ENCODE results near the gene LCN10. TPM values are rescaled to one million over a fixed set of nuclear protein-coding genes. Genes with fewer than 3 reads are reported as not detected.
A peak's percentile ranks its signal among the peaks of the same experiment; 100 is the strongest.

The LCN10 gene
- polyA plus RNA-seq, 2 donors: 5.3 to 14.9 TPM

- no peak overlapping the region for H3K4me3 ChIP-seq (ENCODE audit: low read depth in 1 of 2, low read length in 2 of 2)
- no peaks in the 10 kb centered on the region for H3K9me3 ChIP-seq (ENCODE audit: control insufficient read depth in 2 of 2, insufficient read depth in 1 of 2, low read depth in 1 of 2, low read length in 1 of 2)
- no peaks in the 10 kb centered on the region for H3K27me3 ChIP-seq (ENCODE audit: control insufficient read depth in 1 of 2, insufficient read depth in 2 of 2, low read length in 2 of 2)
- H3K4me1 ChIP-seq (ENCODE audit: control insufficient read depth in 2 of 2, insufficient read depth in 2 of 2, low read length in 1 of 2): peaks cover 3 to 5% of the 10 kb centered on the region in 2 donors
- WGBS, 2 donors: 67 to 68% methylated on average over 16 of the region's 16 CpGs
- no peaks in the 10 kb centered on the region for H3K36me3 ChIP-seq (ENCODE audit: control insufficient read depth in 2 of 2, insufficient read depth in 2 of 2, low read length in 1 of 2)
- no peak overlapping the region for H3K27ac ChIP-seq (ENCODE audit: low read depth in 2 of 2, low read length in 1 of 2)
These were observed 10.1 kb downstream of the LCN10 start for GRCh38 chr9:136732444-136733178.

GRCh38 chr9:136729926-136730325, 12.8 kb downstream of the LCN10 start:
- Histone ChIP-seq H3K27me3 (ENCODE audit: control insufficient read depth in 1 of 2, insufficient read depth in 2 of 2, low read length in 2 of 2) (no peaks in the 10 kb centered on the region), H3K27ac (ENCODE audit: low read depth in 2 of 2, low read length in 1 of 2) (no peak overlapping the region), H3K9me3 (ENCODE audit: control insufficient read depth in 2 of 2, insufficient read depth in 1 of 2, low read depth in 1 of 2, low read length in 1 of 2) (no peaks in the 10 kb centered on the region), H3K4me1 (ENCODE audit: control insufficient read depth in 2 of 2, insufficient read depth in 2 of 2, low read length in 1 of 2) (peaks cover 3 to 18% of the 10 kb centered on the region in 2 donors), H3K4me3 (ENCODE audit: low read depth in 1 of 2, low read length in 2 of 2) (no peak overlapping the region), H3K36me3 (ENCODE audit: control insufficient read depth in 2 of 2, insufficient read depth in 2 of 2, low read length in 1 of 2) (peaks cover 4 to 12% of the 10 kb centered on the region in 2 donors)
- WGBS, 2 donors: 91 to 100% methylated on average over 8 of the region's 8 CpGs

DNA sequence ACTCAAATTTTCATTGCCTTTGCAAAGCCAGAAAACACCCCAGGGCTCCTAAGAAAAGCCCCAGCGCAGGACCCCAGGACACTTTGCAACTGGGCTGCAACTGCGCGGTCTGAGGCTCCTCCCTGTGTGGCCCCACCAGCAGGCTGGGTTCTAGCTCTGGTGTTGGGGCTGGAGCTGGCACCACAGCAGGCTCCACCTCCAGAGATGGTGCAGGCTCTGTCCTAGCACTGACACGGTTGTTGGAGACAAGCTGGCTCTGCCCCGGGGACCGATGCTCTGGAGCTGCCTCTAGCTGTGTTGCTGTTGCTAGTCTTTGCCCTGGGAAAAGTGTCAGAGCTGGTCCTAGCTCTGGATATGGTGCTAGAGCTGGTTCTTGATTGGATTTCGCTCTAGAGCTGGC, 13.6 kb downstream of the LCN10 start:
- H3K27ac ChIP-seq (ENCODE audit: low read depth in 2 of 2, low read length in 1 of 2): no peak overlapping the region
- peaks cover 3 to 18% of the 10 kb centered on the region in 2 donors for H3K4me1 ChIP-seq (ENCODE audit: control insufficient read depth in 2 of 2, insufficient read depth in 2 of 2, low read length in 1 of 2)
- 55 to 71% methylated on average over 7 of the region's 7 CpGs for WGBS, 2 donors
- H3K4me3 ChIP-seq (ENCODE audit: low read depth in 1 of 2, low read length in 2 of 2): peak overlapping the region in 1 of 2 donors; percentile 95
- no peaks in the 10 kb centered on the region for H3K9me3 ChIP-seq (ENCODE audit: control insufficient read depth in 2 of 2, insufficient read depth in 1 of 2, low read depth in 1 of 2, low read length in 1 of 2)
- H3K27me3 ChIP-seq (ENCODE audit: control insufficient read depth in 1 of 2, insufficient read depth in 2 of 2, low read length in 2 of 2): no peaks in the 10 kb centered on the region
- H3K36me3 ChIP-seq (ENCODE audit: control insufficient read depth in 2 of 2, insufficient read depth in 2 of 2, low read length in 1 of 2): peaks cover 8 to 18% of the 10 kb centered on the region in 2 donors

DNA sequence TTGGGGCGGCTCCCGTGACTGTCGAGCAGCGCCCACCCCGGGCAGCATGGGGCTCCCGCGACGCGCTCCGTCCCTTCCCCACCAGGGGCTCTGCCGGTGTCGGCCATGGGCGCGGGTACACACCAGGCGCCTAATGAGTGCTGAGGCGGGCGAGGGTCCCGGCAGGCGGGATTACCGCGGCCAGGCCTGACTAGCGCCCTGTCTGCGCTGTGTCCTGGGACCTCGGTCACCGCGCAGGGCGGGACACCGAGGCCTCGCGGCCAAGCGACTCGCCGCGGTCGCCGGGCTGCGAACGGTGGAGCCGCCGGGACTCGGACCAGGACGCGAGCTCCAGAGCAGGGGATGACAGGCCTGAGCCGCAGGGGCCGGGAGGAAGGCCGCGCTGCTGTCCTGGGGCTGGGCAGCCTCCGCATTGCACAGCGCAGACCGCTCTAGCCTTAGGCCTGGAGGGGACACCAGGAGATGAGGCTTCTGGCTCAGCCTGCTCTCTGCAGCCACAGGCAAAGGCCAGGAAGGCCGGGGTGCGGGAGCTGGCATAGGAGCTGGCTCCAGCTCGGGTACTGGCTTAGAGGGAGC, 14.1 kb downstream of the LCN10 start:
- H3K9me3 ChIP-seq (ENCODE audit: control insufficient read depth in 2 of 2, insufficient read depth in 1 of 2, low read depth in 1 of 2, low read length in 1 of 2): no peaks in the 10 kb centered on the region
- H3K36me3 ChIP-seq (ENCODE audit: control insufficient read depth in 2 of 2, insufficient read depth in 2 of 2, low read length in 1 of 2): peaks cover 8 to 23% of the 10 kb centered on the region in 2 donors
- peak overlapping the region; percentile 90 to 95 for H3K4me3 ChIP-seq (ENCODE audit: low read depth in 1 of 2, low read length in 2 of 2)
- H3K27ac ChIP-seq (ENCODE audit: low read depth in 2 of 2, low read length in 1 of 2): peak overlapping the region; percentile 24 to 83
- H3K4me1 ChIP-seq (ENCODE audit: control insufficient read depth in 2 of 2, insufficient read depth in 2 of 2, low read length in 1 of 2): peaks cover 3 to 20% of the 10 kb centered on the region in 2 donors
- WGBS, 2 donors: 2 to 4% methylated on average over 51 to 53 of the region's 53 CpGs
- no peaks in the 10 kb centered on the region for H3K27me3 ChIP-seq (ENCODE audit: control insufficient read depth in 1 of 2, insufficient read depth in 2 of 2, low read length in 2 of 2)

DNA sequence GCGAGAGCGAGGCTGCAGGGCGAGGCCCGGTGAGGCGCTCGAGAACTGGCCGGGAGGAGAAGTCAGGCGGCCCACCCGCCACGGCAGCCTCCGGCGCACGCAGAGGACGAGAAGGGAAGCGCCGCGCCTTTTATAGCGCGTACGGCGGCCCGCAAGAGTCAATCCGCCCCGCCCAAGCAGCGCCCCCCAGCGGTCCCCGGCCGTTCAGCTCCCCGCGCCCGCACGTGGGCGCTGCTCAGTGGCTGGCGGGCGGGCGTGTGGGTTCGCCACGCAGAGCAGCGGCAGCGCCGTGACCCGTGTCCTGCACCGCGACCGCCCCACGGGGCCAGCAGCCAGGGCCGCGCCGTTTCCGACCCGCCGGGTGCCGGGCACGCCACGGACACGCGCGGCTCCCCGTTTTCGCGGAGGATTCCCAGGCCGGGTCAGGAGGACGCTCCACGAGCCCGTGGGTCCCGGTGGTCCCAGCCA, 14.6 kb downstream of the LCN10 start:
- no peaks in the 10 kb centered on the region for H3K27me3 ChIP-seq (ENCODE audit: control insufficient read depth in 1 of 2, insufficient read depth in 2 of 2, low read length in 2 of 2)
- peak overlapping the region; percentile 74 to 83 for H3K27ac ChIP-seq (ENCODE audit: low read depth in 2 of 2, low read length in 1 of 2)
- peaks cover 8 to 28% of the 10 kb centered on the region in 2 donors for H3K36me3 ChIP-seq (ENCODE audit: control insufficient read depth in 2 of 2, insufficient read depth in 2 of 2, low read length in 1 of 2)
- H3K4me1 ChIP-seq (ENCODE audit: control insufficient read depth in 2 of 2, insufficient read depth in 2 of 2, low read length in 1 of 2): peaks cover 3 to 25% of the 10 kb centered on the region in 2 donors
- H3K9me3 ChIP-seq (ENCODE audit: control insufficient read depth in 2 of 2, insufficient read depth in 1 of 2, low read depth in 1 of 2, low read length in 1 of 2): no peaks in the 10 kb centered on the region
- 0 to 1% methylated on average over 57 to 66 of the region's 66 CpGs for WGBS, 2 donors
- H3K4me3 ChIP-seq (ENCODE audit: low read depth in 1 of 2, low read length in 2 of 2): peak overlapping the region; percentile 90 to 95

DNA sequence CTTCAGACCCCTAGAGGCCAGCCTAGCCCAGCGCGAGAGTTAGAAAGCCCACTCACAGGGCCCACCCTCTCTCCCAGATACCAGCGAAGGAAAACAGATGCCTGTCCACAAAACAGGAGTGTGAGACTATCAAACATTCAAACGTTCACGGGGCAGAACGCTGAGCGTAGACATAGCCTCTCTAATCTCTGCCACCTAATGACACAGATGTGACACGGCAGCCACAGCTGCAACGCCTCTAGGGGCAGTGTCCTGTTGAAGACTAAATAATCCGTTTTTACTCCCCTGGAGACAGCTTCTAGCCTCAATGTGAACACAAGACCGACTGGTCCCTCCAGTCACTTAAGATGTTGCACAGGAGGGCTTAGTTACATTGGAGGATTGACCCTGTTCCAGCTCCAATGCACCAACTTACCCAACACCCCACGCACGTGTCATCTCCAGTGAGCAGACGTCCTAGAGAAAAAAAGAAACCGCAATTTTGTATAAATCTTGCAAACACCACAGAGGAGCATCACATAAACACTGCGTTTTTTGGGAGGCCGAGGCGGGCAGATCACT, 16.0 kb downstream of the LCN10 start:
- Histone ChIP-seq H3K9me3 (ENCODE audit: control insufficient read depth in 2 of 2, insufficient read depth in 1 of 2, low read depth in 1 of 2, low read length in 1 of 2) (no peaks in the 10 kb centered on the region), H3K36me3 (ENCODE audit: control insufficient read depth in 2 of 2, insufficient read depth in 2 of 2, low read length in 1 of 2) (peaks cover 14 to 41% of the 10 kb centered on the region in 2 donors), H3K27me3 (ENCODE audit: control insufficient read depth in 1 of 2, insufficient read depth in 2 of 2, low read length in 2 of 2) (no peaks in the 10 kb centered on the region), H3K4me3 (ENCODE audit: low read depth in 1 of 2, low read length in 2 of 2) (peak overlapping the region; percentile 90 to 95), H3K4me1 (ENCODE audit: control insufficient read depth in 2 of 2, insufficient read depth in 2 of 2, low read length in 1 of 2) (peaks cover 3 to 36% of the 10 kb centered on the region in 2 donors), H3K27ac (ENCODE audit: low read depth in 2 of 2, low read length in 1 of 2) (peak overlapping the region; percentile 49 to 68)
- WGBS, 2 donors: 12 to 16% methylated on average over 18 of the region's 18 CpGs

GRCh38 chr9:136726118-136726517, 16.6 kb downstream of the LCN10 start:
- 32 to 42% methylated on average over 16 of the region's 16 CpGs for WGBS, 2 donors
- H3K36me3 ChIP-seq (ENCODE audit: control insufficient read depth in 2 of 2, insufficient read depth in 2 of 2, low read length in 1 of 2): peaks cover 14 to 45% of the 10 kb centered on the region in 2 donors

GRCh38 chr9:136725612-136726011, 17.1 kb downstream of the LCN10 start:
- Histone ChIP-seq H3K27me3 (ENCODE audit: control insufficient read depth in 1 of 2, insufficient read depth in 2 of 2, low read length in 2 of 2) (no peaks in the 10 kb centered on the region), H3K4me3 (ENCODE audit: low read depth in 1 of 2, low read length in 2 of 2) (peak overlapping the region; percentile 90 to 95), H3K36me3 (ENCODE audit: control insufficient read depth in 2 of 2, insufficient read depth in 2 of 2, low read length in 1 of 2) (peaks cover 14 to 45% of the 10 kb centered on the region in 2 donors), H3K4me1 (ENCODE audit: control insufficient read depth in 2 of 2, insufficient read depth in 2 of 2, low read length in 1 of 2) (peaks cover 7 to 47% of the 10 kb centered on the region in 2 donors), H3K9me3 (ENCODE audit: control insufficient read depth in 2 of 2, insufficient read depth in 1 of 2, low read depth in 1 of 2, low read length in 1 of 2) (no peaks in the 10 kb centered on the region), H3K27ac (ENCODE audit: low read depth in 2 of 2, low read length in 1 of 2) (peak overlapping the region; percentile 68 to 69)
- WGBS, 2 donors: 42 to 64% methylated on average over 10 of the region's 10 CpGs

More at GRCh38 chr9:136726118-136726517, 16.6 kb downstream of the LCN10 start:
- Histone ChIP-seq H3K9me3 (ENCODE audit: control insufficient read depth in 2 of 2, insufficient read depth in 1 of 2, low read depth in 1 of 2, low read length in 1 of 2) (no peaks in the 10 kb centered on the region), H3K4me3 (ENCODE audit: low read depth in 1 of 2, low read length in 2 of 2) (peak overlapping the region; percentile 90 to 95), H3K27ac (ENCODE audit: low read depth in 2 of 2, low read length in 1 of 2) (peak overlapping the region; percentile 68 to 69), H3K27me3 (ENCODE audit: control insufficient read depth in 1 of 2, insufficient read depth in 2 of 2, low read length in 2 of 2) (no peaks in the 10 kb centered on the region), H3K4me1 (ENCODE audit: control insufficient read depth in 2 of 2, insufficient read depth in 2 of 2, low read length in 1 of 2) (peaks cover 3 to 42% of the 10 kb centered on the region in 2 donors)

DNA sequence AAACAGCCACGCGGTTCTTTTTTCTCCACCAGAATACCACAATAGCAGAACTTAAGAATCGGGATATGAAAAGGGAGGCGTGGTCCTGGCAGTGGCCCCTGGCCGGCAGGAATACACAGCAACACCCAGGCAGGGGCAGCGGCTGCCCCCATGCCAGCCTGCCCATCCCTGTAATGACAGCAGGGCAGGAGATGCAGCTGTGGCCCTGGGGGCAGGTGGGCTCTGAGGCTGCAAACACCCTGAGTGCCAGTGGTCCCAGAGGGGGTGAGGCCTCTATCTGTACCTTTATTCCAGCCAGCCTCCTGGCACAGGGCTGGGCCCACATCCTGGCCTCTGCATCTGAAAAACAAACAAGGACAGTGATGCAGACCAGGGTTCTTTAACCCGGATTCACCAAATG, 18.0 kb downstream of the LCN10 start:
- no peaks in the 10 kb centered on the region for H3K27me3 ChIP-seq (ENCODE audit: control insufficient read depth in 1 of 2, insufficient read depth in 2 of 2, low read length in 2 of 2)
- H3K9me3 ChIP-seq (ENCODE audit: control insufficient read depth in 2 of 2, insufficient read depth in 1 of 2, low read depth in 1 of 2, low read length in 1 of 2): no peaks in the 10 kb centered on the region
- H3K27ac ChIP-seq (ENCODE audit: low read depth in 2 of 2, low read length in 1 of 2): no peak overlapping the region
- no peak overlapping the region for H3K4me3 ChIP-seq (ENCODE audit: low read depth in 1 of 2, low read length in 2 of 2)
- peaks cover 13 to 48% of the 10 kb centered on the region in 2 donors for H3K4me1 ChIP-seq (ENCODE audit: control insufficient read depth in 2 of 2, insufficient read depth in 2 of 2, low read length in 1 of 2)
- H3K36me3 ChIP-seq (ENCODE audit: control insufficient read depth in 2 of 2, insufficient read depth in 2 of 2, low read length in 1 of 2): peaks cover 14 to 45% of the 10 kb centered on the region in 2 donors
- 67 to 78% methylated on average over 7 of the region's 7 CpGs for WGBS, 2 donors

Measured in esophagus (tissue), 2 donors.